Frontal cortex (tissue), 4 donors: ENCODE results near the gene LGR6. TPM values are rescaled to one million over a fixed set of nuclear protein-coding genes. Genes with fewer than 3 reads are reported as not detected.

ENCODE experiments used
- DNase-seq, 2 donors: peaks; one replicate each; pipeline ENCODE4 v3.0.0; 2012; ENCODE audit warnings: low spot score in 2 of 2
- FAIRE-seq: peaks from 2 replicates; lab custom pipeline; 2012; peaks lifted over from hg19 to GRCh38; lab: Jason Lieb, UNC
- total RNA-seq: library from RNA; depleted of rRNA; stranded (reverse); fragments of >200 nt; gene quantifications from one replicate; pipeline ENCODE4 v1.2.3, GENCODE V29; 2014
- donor health status: control.
- donor health status: control.
- donor health status: control.

The LGR6 gene
- total RNA-seq, 1 donor from 2014 or later: 0.41 TPM

DNA sequence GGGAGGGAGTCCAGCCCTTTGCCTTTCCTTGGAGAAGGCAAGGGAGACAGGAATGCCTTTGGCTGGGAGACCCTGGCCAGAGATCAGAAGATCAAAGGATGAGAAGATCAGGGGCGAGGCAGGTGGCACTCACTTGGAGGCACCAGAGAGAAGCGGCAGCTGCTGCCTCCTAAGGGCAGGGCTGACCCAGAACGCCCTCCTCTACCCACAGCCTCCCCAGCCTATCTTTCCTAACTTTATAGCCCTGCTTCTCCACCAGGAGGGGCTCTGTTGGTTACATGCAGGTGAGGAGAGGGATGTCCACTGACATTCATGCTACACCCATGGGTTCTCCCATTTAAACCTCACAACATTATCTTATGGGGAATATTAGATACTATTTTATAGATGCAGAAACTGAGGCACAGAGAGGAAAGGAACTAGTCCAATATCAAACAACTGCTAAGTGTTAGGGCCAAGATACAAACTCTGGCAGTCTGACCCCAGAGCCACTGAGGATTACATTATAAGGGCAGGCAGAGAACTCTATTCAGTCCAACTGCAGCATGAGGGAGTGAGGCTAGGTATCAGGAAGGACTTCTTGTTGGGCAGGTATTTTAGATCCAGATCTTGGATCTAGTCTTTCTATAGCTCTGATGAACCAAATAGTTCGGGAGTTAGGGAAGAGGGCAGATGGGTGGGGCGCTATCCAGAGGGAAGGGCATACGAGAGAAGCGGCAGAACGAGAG, 19.9 kb downstream of the LGR6 start:
- no peak for FAIRE-seq

DNA sequence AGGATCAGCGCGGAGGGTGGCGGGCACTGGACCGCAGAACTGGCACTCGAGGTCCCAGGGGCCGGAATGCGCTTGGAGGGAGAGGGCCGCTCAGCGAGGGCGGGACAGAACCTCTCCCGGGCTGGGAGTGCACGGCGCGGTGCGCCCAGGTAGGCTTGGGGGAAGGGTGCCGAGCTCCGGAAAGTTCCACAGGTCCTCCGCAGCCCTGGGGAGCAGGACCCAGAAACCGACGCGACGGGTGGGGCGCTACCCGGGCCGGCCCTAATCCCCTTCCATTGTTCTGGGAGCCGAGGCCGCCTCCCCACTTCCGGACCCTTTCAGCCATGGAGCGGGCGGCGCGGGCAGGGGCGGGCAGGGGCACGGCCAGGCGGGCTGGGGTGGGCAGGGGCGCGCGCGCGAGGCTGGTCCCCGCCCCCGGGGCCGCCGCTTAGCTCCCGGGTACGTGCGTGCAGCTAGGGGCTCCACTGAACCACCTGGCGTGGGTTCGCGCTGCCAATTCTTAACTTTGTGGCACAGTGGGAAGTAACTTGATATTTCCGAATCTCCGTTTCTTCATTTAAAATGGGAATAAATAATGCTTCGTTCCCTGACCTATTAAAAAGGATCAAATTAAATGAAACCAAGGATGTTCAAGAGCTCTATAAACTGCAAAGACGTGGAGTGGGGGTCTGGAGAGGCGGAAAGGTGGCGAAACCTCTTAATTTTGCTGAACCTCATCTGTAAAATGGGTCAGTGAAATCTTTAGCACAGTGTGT, 20.7 kb downstream of the LGR6 start:
- no peak for DNase-seq
- no peak for FAIRE-seq

More for the DNA sequence above, 19.9 kb downstream of the LGR6 start:
- DNase-seq: no peak

DNA sequence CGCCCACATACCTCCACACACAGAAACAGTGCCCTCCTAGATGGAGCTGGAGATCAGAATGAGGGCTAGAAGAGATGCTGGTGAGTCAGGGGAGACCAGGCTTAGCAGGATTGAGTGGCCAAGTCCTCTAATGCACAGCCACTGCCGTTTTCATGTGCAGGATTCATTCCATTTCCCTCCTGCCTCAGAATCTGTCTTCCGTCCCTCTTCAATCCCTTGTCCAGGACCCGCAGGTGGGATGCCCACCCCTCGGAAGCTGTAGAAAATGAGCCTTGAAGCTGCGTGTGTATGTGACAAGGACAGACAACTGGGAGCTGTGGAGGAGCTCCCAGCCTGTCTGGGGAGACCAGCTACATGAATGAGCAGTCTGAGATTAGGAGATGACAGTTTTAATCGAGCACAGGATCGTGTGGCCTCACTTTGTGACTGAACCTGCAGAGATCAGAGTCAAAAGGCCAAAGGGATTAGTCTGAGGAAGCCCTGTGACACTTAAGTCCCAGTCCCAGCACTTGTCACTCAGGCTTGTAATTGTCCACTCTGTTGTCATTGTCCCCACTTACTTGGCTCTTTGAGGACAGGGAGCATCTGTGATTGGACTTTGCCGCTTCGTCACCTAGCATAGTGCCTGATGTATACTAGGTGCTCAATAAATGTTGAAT, 22.0 kb downstream of the LGR6 start:
- FAIRE-seq (no peak), DNase-seq (no peak)

DNA sequence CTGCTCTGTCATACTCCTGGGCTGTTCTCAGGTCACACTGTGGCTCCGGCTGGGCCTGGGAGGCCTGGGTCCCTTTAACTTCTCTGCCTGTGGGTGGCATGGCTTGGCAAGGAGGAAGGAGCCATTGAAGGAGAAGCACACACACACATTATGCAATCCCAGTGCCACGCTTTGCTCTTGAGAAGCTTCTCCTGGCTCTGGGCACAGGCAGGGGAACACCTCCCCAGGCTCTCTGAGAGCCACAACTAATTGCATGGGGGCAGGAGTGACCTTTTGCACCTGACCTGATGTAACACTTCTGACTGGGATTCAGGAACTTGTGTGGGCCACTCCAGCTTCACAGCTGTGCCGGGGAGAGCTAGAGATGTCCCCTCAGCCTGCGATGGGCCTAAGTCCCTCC, 23.1 kb downstream of the LGR6 start:
- FAIRE-seq: no peak
- DNase-seq: no peak

DNA sequence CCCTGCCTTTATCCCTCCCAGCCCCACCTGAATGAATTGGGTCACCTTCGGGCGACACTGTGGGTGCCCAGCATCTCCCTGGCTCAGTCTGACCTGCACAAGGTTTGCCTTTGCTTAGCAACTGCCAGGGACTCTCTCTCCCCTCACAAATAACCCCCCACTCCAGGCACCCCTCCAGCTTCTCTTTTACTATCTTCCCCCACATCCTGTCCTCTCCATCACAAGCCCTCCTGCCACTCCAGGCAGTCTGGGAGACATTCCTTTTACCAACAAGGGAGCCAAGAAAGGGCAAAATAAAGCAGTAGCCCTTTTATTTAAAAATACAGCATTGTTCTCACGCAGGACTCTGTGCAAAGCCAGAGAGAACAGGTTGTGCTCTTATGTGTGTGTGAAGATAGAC, 23.9 kb downstream of the LGR6 start:
- DNase-seq: no peak
- FAIRE-seq: no peak

DNA sequence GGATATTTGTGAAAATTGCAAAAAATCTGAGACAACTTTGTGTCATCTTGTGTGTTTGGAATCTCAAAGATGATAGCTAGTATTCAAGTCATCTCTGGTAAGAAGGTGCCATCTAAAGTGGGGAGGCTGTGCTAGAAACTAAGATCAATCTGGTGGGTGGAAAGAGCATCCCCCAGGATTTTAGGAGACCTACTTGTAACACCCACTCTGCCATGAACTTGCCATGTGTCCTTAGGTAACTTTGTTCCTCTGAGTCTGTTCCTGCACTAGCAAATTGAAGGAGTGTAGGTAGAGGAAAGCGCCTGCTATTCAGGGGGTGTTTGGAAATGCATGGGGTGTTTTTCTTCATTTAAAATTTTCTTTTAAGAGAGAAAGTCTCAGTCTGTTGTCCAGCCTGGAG, 24.4 kb downstream of the LGR6 start:
- FAIRE-seq (no peak), DNase-seq (no peak)

DNA sequence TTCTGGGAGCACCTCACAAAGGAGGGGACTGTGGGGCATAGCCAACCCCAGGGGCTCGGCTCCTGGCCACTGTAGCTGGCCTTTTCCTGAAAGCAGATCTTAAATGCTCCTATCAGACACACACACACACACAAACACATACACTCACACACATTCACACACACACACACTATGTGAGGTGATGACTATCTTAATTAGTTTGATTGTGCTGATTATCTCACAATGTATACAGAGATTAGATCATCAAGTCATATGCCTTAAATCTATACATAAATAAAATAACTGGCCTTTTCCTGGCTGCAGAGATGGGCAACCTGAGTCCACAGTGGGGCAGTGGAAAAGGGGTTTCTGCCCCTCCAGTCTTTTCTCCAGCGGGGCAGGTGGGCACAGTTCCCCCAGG, 27.1 kb downstream of the LGR6 start:
- FAIRE-seq (no peak), DNase-seq (no peak)

DNA sequence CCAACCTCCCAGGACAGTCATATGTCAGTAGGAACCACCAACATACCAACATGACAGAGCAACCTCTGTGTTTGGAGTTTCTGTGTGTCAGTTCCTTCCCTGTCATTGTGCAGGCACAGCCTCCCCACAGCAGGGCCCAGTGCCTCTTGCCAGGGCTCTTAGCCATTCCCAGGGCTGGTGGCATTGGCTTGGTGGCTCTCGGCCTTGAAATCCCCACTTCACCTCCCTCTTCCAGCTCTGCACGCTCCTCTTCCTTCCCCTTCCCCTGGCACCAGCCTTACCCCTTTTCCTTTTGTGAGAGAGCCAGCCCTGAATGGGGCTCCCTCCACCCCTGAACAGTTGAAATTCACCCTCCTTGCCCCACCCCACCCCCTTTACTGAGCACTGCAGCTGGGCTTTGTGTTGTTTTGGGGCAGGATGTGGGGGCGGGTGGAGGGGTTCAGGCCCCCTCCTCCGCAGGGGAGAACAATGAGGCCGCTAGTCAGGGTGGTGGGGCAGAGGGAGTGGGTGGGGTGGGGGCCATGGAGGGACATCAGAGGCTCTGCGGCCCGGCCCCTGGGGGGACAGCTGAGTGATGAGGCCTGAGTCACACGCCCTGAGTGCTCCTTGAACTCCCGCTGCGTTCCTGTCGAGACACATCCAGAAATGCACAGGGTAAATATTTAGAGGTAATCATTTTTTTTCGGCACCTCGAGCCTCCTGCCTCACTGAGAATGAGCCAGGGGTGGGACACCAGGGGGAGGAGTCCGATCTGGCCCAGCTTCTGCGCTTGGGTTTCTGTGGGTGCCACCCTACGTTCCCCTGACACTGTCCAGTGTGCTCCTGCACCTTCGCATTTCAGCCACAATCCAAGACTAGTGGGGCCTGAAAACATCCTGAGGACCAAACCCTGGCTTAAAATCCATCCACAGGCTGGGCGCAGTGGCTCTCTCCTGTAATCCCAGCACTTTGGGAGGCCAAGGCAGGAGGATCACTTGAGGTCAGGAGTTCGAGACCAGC, 28.6 kb downstream of the LGR6 start:
- FAIRE-seq: no peak
- DNase-seq: no peak

DNA sequence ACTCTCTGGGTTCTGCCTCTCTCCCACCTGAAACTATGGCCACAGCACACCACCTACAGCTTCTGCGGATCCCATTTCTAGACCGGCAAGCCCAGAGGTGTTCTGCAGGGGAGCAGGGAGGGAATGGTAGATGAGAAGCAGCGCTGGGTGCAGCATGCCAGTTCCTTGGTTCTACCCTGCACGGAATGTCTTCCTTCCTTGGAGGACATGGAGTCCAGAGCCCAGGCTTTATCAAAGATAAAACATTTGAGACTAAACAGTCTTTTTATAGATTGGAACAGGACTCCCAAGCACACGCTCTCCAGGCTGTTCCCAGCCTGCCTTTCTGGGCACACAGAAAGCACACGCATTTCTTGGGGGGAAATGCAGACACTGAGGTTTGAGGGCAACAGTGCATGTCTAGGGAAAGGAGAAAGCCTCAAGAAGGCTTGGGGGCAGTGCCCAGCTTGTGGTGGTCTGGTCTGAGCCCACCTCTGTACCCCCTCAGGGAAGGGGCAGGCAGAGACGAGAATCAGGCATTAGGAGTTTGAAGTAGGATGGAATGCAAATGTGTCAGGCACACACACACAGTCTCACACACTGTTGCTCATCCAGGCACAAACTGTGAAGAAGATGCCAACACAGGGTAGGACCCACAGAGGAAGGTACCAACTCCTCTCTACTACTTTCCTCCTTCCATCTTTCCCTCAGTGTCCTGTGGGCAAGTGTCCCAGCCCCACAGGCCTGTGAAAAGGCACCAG, 29.7 kb downstream of the LGR6 start:
- FAIRE-seq (no peak), DNase-seq (no peak)

DNA sequence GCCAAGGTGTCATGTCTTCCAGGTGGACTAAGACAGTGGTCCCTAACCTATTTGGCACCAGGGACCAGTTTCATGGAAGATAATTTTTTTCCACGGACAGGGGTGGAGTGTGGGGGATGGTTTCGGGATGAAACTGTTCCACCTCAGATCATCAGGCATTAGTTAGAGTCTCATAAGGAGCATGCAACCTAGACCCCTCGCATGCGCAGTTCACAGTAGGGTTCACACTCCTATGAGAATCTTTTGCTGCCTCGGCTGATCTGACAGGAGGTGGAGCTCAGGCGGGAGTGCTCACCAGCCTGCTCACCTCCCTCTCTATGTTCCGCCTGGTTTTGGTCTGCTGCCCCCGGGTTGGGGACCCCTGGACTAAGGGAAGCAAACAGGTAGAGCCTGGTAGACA, 30.9 kb downstream of the LGR6 start:
- no peak for FAIRE-seq
- no peak for DNase-seq

DNA sequence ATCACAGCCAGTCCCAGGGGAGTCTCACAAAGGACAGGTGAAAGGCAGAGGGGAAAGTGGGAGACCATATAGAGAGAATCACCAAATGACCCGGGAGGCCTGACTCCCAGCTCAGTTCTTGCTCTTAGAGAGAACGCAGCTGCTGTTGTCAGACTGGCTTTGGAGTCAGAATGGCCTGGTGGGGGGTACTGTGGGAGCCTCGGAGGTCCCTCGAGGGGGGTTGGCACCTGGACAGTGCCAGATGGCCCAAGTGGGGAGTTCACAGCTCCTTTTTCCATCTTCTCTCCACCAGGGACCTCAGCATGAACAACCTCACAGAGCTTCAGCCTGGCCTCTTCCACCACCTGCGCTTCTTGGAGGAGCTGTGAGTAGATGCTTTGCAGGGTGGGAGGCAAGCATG, 31.5 kb downstream of the LGR6 start:
- no peak for FAIRE-seq
- no peak for DNase-seq

DNA sequence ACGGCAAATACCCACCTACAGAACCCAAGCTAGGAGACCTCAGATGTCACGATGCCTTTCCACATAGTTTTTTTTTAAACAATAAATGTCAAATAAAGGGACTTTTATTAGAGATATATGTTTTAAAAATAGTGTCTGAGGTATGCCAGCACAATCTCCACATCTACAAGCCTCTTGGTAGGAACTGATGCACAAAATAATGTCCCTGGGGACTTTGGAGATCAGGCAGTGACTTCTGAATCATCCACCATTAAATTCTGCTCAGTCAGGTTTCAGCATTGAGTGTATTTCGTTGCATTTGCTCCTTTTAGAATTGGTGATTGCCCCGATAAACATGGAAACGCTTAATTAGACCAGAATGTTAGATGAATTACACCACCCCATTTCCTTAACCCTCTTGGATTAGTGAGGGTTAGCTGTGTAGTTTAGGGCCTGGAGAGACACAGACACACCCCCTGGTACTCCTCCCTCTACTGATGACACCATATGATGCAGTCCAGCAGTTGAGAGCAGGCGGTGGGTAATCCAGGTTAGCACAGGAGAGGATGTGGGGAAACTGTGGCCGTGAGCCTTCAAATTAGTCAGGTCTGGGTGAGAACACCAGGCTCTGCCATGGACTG, 33.6 kb downstream of the LGR6 start:
- DNase-seq (no peak), FAIRE-seq (no peak)

DNA sequence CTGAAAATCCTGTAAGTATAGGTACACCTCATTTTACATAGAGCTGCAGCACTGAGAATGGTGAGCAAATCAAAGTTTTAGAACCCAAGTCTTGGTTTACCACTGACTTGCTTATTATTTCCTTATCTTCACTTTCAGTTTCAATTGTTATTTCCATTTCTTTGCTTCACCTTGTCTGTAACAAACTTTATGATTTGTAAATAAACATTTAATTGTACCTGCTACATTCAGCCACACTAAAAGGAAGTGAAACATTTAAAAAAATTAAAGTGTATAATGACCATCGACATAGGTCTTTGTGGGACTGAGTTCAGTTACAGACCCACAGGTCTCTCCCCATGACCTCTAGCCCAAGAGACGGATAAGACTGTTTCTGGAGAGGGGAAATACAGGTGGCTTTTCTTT, 34.4 kb downstream of the LGR6 start:
- FAIRE-seq (no peak), DNase-seq (no peak)

DNA sequence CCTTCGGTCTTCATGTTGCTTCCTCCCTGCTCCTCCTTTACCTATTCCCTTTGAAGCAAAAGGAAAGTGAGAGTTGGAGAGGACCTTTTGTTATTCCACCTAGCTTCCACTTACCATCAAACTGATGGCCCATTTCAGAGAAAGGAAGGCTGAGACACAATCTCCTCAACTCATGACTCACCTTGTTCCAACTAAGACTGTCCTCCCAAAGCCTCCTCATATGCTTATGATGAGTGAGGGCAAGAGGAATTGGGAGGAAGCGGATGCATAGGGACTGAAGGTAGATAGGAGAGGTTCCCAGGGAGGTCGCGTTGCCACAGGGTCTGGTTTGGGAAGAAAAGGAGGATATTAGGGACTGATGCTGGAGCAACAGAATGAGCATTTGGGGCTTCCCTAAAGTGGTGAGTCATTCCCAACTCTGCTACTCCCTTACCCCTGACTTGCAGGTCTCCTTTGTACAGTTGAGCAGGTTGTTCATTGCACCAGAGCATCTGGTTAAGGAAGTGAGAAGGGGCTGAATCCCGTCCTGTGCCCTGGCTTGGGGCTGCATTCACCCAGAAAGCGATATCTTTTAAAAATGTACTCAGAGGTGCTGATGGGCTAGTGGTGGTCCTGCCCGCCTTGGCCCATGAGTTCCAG, 35.0 kb downstream of the LGR6 start:
- no peak for DNase-seq
- no peak for FAIRE-seq

DNA sequence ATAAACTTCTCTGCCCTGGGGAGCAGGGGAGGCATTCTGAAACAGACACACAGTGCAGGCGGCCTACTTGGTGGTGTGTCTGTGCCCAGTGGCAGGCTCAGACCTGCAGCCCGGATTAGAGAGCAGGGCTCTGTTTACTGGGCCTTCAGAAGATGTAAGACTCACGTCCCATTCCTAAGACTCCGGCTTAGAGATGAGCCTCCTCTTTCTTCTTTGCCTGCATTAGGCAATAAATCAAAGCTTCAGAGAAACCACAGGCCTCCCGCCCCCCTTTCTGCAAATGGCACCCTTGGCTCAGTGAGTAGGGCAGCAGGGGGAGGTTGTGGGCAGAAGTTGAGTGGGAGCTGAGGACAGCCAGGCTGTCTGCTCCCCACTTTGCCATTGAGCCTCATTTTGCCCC, 35.8 kb downstream of the LGR6 start:
- DNase-seq: no peak
- no peak for FAIRE-seq

DNA sequence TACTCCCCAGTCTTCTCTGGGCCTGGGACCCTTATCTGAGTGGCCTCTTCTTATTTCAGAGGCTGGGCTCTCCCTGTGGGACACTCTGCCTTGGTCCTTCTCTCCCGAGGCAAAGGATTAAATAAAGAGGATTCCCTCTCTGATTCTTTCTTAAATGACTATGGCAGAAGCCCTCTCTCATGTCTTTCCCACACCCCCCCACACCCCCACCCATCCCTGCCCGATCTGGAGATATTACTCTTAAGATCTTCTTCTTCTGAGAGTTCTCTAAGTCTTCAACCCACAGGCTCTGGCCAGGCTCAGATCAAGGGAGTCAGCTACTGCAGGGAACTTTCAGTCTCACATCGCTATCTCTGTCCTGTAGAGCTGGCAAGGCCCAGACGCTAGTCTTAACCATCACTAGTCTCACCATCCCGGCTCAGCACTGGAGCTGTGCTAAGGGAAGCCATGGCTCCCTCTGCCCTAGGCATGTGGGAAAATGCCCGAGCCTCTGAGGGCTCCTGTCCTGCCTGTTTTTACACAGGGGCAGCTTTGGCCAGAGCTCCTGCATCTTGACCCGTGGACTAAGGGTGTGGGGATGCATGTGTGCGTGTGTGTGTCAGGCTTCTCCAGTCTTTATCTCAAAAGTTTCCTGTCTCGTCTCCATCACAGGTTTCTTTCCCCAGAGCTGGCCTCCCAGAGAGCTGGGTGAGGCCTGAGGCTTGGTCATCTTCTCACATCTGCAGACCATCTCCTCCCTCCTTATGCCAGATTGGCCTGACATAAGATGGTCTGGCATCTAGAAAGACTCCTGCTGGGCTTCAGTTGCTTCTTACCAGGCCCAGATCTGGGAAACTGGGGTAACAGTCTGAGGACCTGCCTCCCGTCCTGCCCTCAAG, 36.7 kb downstream of the LGR6 start:
- FAIRE-seq: no peak
- no peak for DNase-seq

DNA sequence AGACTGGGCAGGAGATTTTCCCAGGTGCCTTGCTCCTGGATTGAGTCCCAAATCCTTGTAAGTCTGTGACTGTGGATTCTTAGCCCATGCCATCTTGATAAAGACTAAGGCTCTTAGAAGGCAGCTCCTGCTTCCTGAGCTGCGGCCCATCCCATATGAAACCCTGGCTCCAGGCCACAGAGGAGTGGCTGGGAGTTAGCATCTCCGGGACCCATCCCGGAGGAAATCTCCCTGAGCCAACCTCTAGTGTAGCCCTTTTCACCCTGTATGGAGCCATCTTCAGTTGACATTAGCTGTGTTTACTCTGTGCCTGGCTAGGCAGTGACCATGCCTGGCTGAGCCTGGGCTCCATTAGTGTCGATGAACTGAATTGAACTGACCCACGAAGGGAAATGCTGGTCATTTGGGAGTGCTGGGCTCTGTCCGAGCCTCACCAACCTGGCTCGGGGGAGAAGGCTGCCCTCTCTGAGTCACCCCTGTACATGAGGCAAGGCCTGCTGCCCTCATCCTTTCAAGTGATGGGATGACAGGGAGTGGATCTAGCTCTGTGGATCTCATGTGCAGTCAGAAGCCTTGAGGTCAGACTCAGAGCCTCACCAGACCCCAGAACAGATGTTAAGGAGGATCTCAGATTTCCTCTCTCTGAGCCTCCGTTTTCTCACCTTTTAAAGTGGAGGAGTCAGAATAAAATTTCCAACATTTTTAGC, 37.5 kb downstream of the LGR6 start:
- FAIRE-seq (no peak), DNase-seq (no peak)
